ENCODE data around the gene TUSC2.

GRCh38 chr3:50316657-50317242 lies 11.3 kb downstream of the TUSC2 start:
- TF ChIP-seq CTCF (IDR thresholded peaks at IDR 0.05; ENCODE audit: poor library complexity, severe bottlenecking) (no peak), REST (IDR thresholded peaks at IDR 0.05; ENCODE audit: borderline replicate concordance) (no peak), POLR2AphosphoS5 (IDR thresholded peaks at IDR 0.05) (no peak), TAF1 (IDR thresholded peaks at IDR 0.05; ENCODE audit: low read depth) (no peak)

Data from neural cell (in vitro differentiated cells).